K562 (cell line): ENCODE data around the gene SCYL1. TPM values are rescaled to one million over a fixed set of nuclear protein-coding genes. Genes with fewer than 3 reads are reported as not detected.

Source experiments
- ARHGAP35 ChIP-seq: fragments of 450-650 bp; IDR thresholded peaks from 2 replicates; pipeline ENCODE4 v1.6.1; 2018; ENCODE audit not compliant: partially characterized antibody
- CEBPB ChIP-seq: fragments of 450-650 bp; IDR thresholded peaks from 2 replicates; pipeline ENCODE4 v1.6.1; 2016; ENCODE audit warnings: missing genetic modification characterization, missing compliant biosample characterization
- ERF ChIP-seq: fragments of 450-650 bp; formaldehyde crosslinking; IDR thresholded peaks from 2 replicates; pipeline ENCODE4 v1.4.0; 2020; ENCODE audit warnings: mild to moderate bottlenecking, mixed read lengths
- ETS2 ChIP-seq: IDR thresholded peaks from 2 replicates; pipeline ENCODE4 v1.6.1; 2016; ENCODE audit warnings: borderline replicate concordance, missing genetic modification characterization, mild to moderate bottlenecking, moderate library complexity, missing compliant biosample characterization; ENCODE audit not compliant: poor library complexity, severe bottlenecking
- GABPA ChIP-seq: fragments of 200-800 bp; sonication (Bioruptor generic); conservative IDR thresholded peaks from 2 replicates; pipeline ENCODE4 v1.6.1; 2016; ENCODE audit warnings: low read depth, missing genetic modification characterization, missing compliant biosample characterization
- MGA ChIP-seq: fragments of 450-650 bp; IDR thresholded peaks from 2 replicates; pipeline ENCODE4 v1.6.1; 2016; ENCODE audit warnings: mild to moderate bottlenecking, moderate library complexity
- NCOA1 ChIP-seq: fragments of 450-650 bp; IDR thresholded peaks from 2 replicates; pipeline ENCODE4 v1.6.1; 2016; ENCODE audit warnings: low read depth
- NR2C2 ChIP-seq, 2 experiments: fragments of 200-800 bp in 1 of 2; sonication (Bioruptor generic) in 1 of 2; sonication (generic) in 1 of 2; formaldehyde crosslinking in 1 of 2; IDR thresholded peaks; 2 replicates each; pipeline versions ENCODE4 v1.6.1 to v1.8.0; 2016 to 2022; ENCODE audit warnings: mild to moderate bottlenecking in 1 of 2, missing compliant biosample characterization in 1 of 2, missing genetic modification characterization in 1 of 2, missing genetic modification reagents in 1 of 2
- NR3C1 ChIP-seq: sonication (generic); formaldehyde crosslinking; IDR thresholded peaks from 2 replicates; pipeline ENCODE4 v1.8.1; 2022; ENCODE audit warnings: missing genetic modification reagents
- SMARCC2 ChIP-seq: fragments of 450-650 bp; IDR thresholded peaks from 2 replicates; pipeline ENCODE4 v1.6.1; 2017; ENCODE audit warnings: antibody characterized with exemption, moderate library complexity, mild to moderate bottlenecking, low read depth
- SNIP1 ChIP-seq: fragments of 450-650 bp; IDR thresholded peaks from 2 replicates; pipeline ENCODE4 v1.7.1; 2017; ENCODE audit warnings: low read depth, mild to moderate bottlenecking
- STAG1 ChIP-seq: sonication (generic); formaldehyde crosslinking; IDR thresholded peaks from 2 replicates; pipeline ENCODE4 v1.5.0; 2020; ENCODE audit warnings: missing genetic modification reagents, borderline replicate concordance
- ZNF740 ChIP-seq, 3 experiments: fragments of 200-800 bp in 1 of 3; sonication (Bioruptor generic) in 1 of 3; sonication (generic) in 1 of 3; formaldehyde crosslinking in 1 of 3; IDR thresholded peaks; 2 replicates each; pipeline versions ENCODE4 v1.6.1 to v1.8.0; 2016 to 2022; ENCODE audit warnings: mild to moderate bottlenecking in 2 of 3, missing compliant biosample characterization in 2 of 3, missing genetic modification characterization in 2 of 3, missing genetic modification reagents in 1 of 3
- ZNF785 ChIP-seq: fragments of 250-450 bp; sonication (Bioruptor Pico); IDR thresholded peaks from 2 replicates; pipeline ENCODE4 v1.4.0; 2020; ENCODE audit warnings: mild to moderate bottlenecking
- polyA plus RNA-seq, 8 experiments: library from polyadenylated mRNA; depleted of rRNA in 4 of 8; stranded (reverse) in 5 of 8; unstranded in 3 of 8; fragments of >200 nt; fragmentation: Nextera tagmentation in 2 of 8; fragmentation: Illumina TruSeq in 1 of 8; extraction: Ambion mirVana in 2 of 8; extraction: Trizol in 1 of 8; gene quantifications; 2 replicates each; pipeline versions ENCODE4 v1.2.1 to v1.2.3, GENCODE V29; 2011 to 2014; ENCODE audit warnings: inconsistent platforms in 1 of 8, missing spikeins in 1 of 8
- total RNA-seq, 7 experiments: library from RNA; depleted of rRNA in 6 of 7; stranded (reverse); fragments of >200 nt in 6 of 7; fragmentation: Illumina TruSeq in 2 of 7; extraction: Trizol in 2 of 7; gene quantifications; 2 replicates each; pipeline versions ENCODE4 v1.2.1 to v1.2.3, GENCODE V29; 2011 to 2021; ENCODE audit warnings: low replicate concordance in 1 of 7

Gene SCYL1
- total and polyA plus RNA-seq, 9 of the 15 experiments (the other 6 are each of a cell fraction or from before 2014, with no cell fraction given) = 1.9 to 145 (median 57.6) TPM

GRCh38 chr11:65498977-65499712, 25.7 kb upstream of the SCYL1 start, which contains the start of gene MALAT1 (continued):
- TF ChIP-seq ETS2 (tag) (peak; percentile 70), ERF (CRISPR knock-in tag) (peak; percentile 98), ARHGAP35 (peak; percentile 85), ZNF740 (CRISPR knock-in tag; IDR thresholded peaks at IDR 0.05) (0 out of 2 replicates have a peak, but pooled peaks have one; percentile 35), ZNF740 (tag; IDR thresholded peaks at IDR 0.05) (no peak), SMARCC2 (no peak), CEBPB (tag) (peak; percentile 80), NR2C2 (CRISPR knock-in tag; IDR thresholded peaks at IDR 0.05) (no peak), NR2C2 (tag; IDR thresholded peaks at IDR 0.05) (no peak), NR3C1 (CRISPR knock-in tag) (no peak), GABPA (tag) (no peak), STAG1 (CRISPR knock-in tag) (no peak), SNIP1 (peak; percentile 65; the same call in 1 of the 2 replicates), MGA (peak; percentile 40), ZNF785 (CRISPR knock-in tag) (no peak), NCOA1 (peak; percentile 61; the same call in 1 of the 2 replicates)
